IMR-90 (cell line): ENCODE measurements around the gene IL22RA1. TPM values are rescaled to one million over a fixed set of nuclear protein-coding genes. Genes with fewer than 3 reads are reported as not detected.

ENCODE experiments used
- ATAC-seq: fragments of 200-7000 bp; cut with Tn5 transposase; 2 replicates; pipeline ENCODE4 v1.9.1; 2020; ENCODE audit warnings: low read depth, mild to moderate bottlenecking, moderate library complexity
- BruUV-seq: library from RNA; stranded (reverse); fragments of 400-500 nt; replicated peaks from 2 replicates; lab custom pipeline; 2021; lab: Mats Ljungman, UMichigan
- CTCF ChIA-PET: fragments of 300-600 bp; formaldehyde crosslinking; extraction: SDS; loops from one replicate; lab custom pipeline; 2021; ENCODE audit warnings: antibody characterized with exemption; lab: Yijun Ruan, JAX
- POLR2A ChIA-PET: fragments of 300-600 bp; sonication (Branson Sonifier 250); formaldehyde crosslinking; loops from one replicate; lab custom pipeline; 2022; ENCODE audit warnings: antibody characterized with exemption; ENCODE audit not compliant: unreplicated experiment; lab: Charles Lee
- DNase-seq: peaks from one replicate; pipeline ENCODE4 v3.0.0; 2013
- H2AFZ ChIP-seq: replicated peaks from 2 replicates; pipeline ENCODE3; 2013; ENCODE audit warnings: low read length, mild to moderate bottlenecking; ENCODE audit not compliant: poor library complexity
- H2AK5ac ChIP-seq: 2 replicates; pipeline ENCODE4 v1.6.1; 2013; ENCODE audit warnings: low read depth, low read length, inconsistent platforms
- H2AK9ac ChIP-seq: replicated peaks from 2 replicates; pipeline ENCODE3; 2013; ENCODE audit warnings: mild to moderate bottlenecking, low read depth, low read length, moderate library complexity; ENCODE audit not compliant: poor library complexity
- H2BK120ac ChIP-seq: 2 replicates; pipeline ENCODE4 v1.6.1; 2013; ENCODE audit warnings: low read depth, low read length, inconsistent platforms
- H2BK15ac ChIP-seq: 3 replicates; pipeline ENCODE4 v1.6.1; 2013; ENCODE audit warnings: low read depth, low read length, inconsistent platforms
- H2BK20ac ChIP-seq: 2 replicates; pipeline ENCODE4 v1.6.1; 2013; ENCODE audit warnings: low read depth, mild to moderate bottlenecking, inconsistent platforms, low read length, moderate library complexity
- H2BK5ac ChIP-seq: 2 replicates; pipeline ENCODE4 v1.6.1; 2013; ENCODE audit warnings: mild to moderate bottlenecking, low read depth, low read length, inconsistent platforms; ENCODE audit not compliant: poor library complexity, severe bottlenecking
- H3K14ac ChIP-seq: replicated peaks from 2 replicates; pipeline ENCODE4 v1.6.1; 2013; ENCODE audit warnings: low read depth, low read length, inconsistent platforms
- H3K18ac ChIP-seq: 2 replicates; pipeline ENCODE4 v1.6.1; 2013; ENCODE audit warnings: low read depth, low read length, control low read depth
- H3K23ac ChIP-seq: 2 replicates; pipeline ENCODE4 v1.6.1; 2013; ENCODE audit warnings: low read depth, low read length, inconsistent platforms
- H3K27ac ChIP-seq: 2 replicates; pipeline ENCODE4 v1.5.1; 2013; ENCODE audit warnings: mild to moderate bottlenecking, control low read depth, low read length; ENCODE audit not compliant: insufficient read depth
- H3K27me3 ChIP-seq: 2 replicates; pipeline ENCODE4 v1.6.1; 2013; ENCODE audit warnings: low read length; ENCODE audit not compliant: control insufficient read depth, insufficient read depth
- H3K36me3 ChIP-seq: 2 replicates; pipeline ENCODE4 v1.6.1; 2013; ENCODE audit warnings: low read length, mixed read lengths; ENCODE audit not compliant: control insufficient read depth, insufficient read depth
- H3K4ac ChIP-seq: 2 replicates; pipeline ENCODE4 v1.6.1; 2013; ENCODE audit warnings: low read depth, low read length, inconsistent platforms
- H3K4me1 ChIP-seq: 2 replicates; pipeline ENCODE4 v1.6.1; 2013; ENCODE audit warnings: low read length, mixed read lengths; ENCODE audit not compliant: control insufficient read depth, insufficient read depth
- H3K4me2 ChIP-seq: 2 replicates; pipeline ENCODE4 v1.6.1; 2013; ENCODE audit warnings: low read depth, mild to moderate bottlenecking, control low read depth, low read length, moderate library complexity
- H3K4me3 ChIP-seq: 2 replicates; pipeline ENCODE4 v1.5.1; 2013; ENCODE audit warnings: low read depth, mild to moderate bottlenecking, control low read depth, low read length, moderate library complexity; ENCODE audit not compliant: insufficient read depth
- H3K56ac ChIP-seq: 2 replicates; pipeline ENCODE4 v1.6.1; 2013; ENCODE audit warnings: low read length, inconsistent platforms; ENCODE audit not compliant: insufficient read depth; ENCODE audit errors: extremely low read depth
- H3K79me1 ChIP-seq, 2 experiments: 2 replicates each; pipeline ENCODE4 v1.6.1; 2013; ENCODE audit warnings: low read length in 2 of 2, inconsistent platforms in 1 of 2, low read depth in 1 of 2
- H3K9ac ChIP-seq: 2 replicates; pipeline ENCODE4 v1.6.1; 2013; ENCODE audit warnings: low read depth, low read length, control low read depth
- H3K9me1 ChIP-seq: 2 replicates; pipeline ENCODE4 v1.6.1; 2013; ENCODE audit warnings: low read length, inconsistent platforms; ENCODE audit not compliant: insufficient read depth
- H3K9me3 ChIP-seq: 2 replicates; pipeline ENCODE4 v1.6.1; 2013; ENCODE audit warnings: low read length; ENCODE audit not compliant: control insufficient read depth, insufficient read depth
- H4K20me1 ChIP-seq: 2 replicates; pipeline ENCODE4 v1.6.1; 2013; ENCODE audit warnings: low read length, inconsistent platforms; ENCODE audit not compliant: insufficient read depth
- H4K5ac ChIP-seq: 2 replicates; pipeline ENCODE4 v1.6.1; 2013; ENCODE audit warnings: mild to moderate bottlenecking, low read depth, low read length, control low read depth
- H4K8ac ChIP-seq, 2 experiments: 2 replicates each; pipeline ENCODE4 v1.6.1; 2013; ENCODE audit warnings: low read depth in 2 of 2, low read length in 2 of 2, control low read depth in 1 of 2, inconsistent platforms in 1 of 2
- H4K91ac ChIP-seq: 2 replicates; pipeline ENCODE4 v1.6.1; 2013; ENCODE audit warnings: low read depth, low read length, inconsistent platforms; ENCODE audit not compliant: insufficient read depth
- SMC3 ChIP-seq: fragments of 150-350 bp; IDR thresholded peaks from 2 replicates; pipeline ENCODE4 v1.6.1; 2016; ENCODE audit warnings: low read depth, mild to moderate bottlenecking, antibody characterized with exemption, low read length, moderate library complexity
- WGBS, 2 experiments: methylation state at CpG; one replicate each; pipeline versions ENCODE4 v1.1.5 to v1.1.7; 2013; ENCODE audit warnings: missing lambda C conversion rate in 2 of 2; ENCODE audit not compliant: insufficient read length in 1 of 2; ENCODE audit errors: extremely low coverage in 2 of 2; 5-methylcytosine and 5-hydroxymethylcytosine counted together
- dilution Hi-C: fragments of 300-500 bp; cut with HindIII; formaldehyde crosslinking; loops from one replicate; pipeline ENCODE4 v1.14.3; 2018; ENCODE audit warnings: low sequenced_read_pairs; ENCODE audit not compliant: unreplicated experiment
- in situ Hi-C: fragments of 300-500 bp; cut with MboI; formaldehyde crosslinking; loops from 3 replicates; pipeline ENCODE4 v1.14.3; 2019; ENCODE audit warnings: low sequenced_read_pairs, inconsistent platforms, mixed read lengths
- intact Hi-C: fragments of 100-400 bp; cut with micrococcal nuclease; formaldehyde crosslinking; loops from 2 replicates; pipeline ENCODE4 v1.10.0; 2022
- polyA plus RNA-seq, 3 experiments: library from polyadenylated mRNA; depleted of rRNA; stranded (reverse); fragments of >200 nt; gene quantifications; 2 replicates each; pipeline ENCODE4 v1.2.3, GENCODE V29; 2012; ENCODE audit warnings: low replicate concordance in 1 of 3
- total RNA-seq: library from RNA; depleted of rRNA; stranded (reverse); fragments of >200 nt; gene quantifications from 2 replicates; pipeline ENCODE4 v1.2.3, GENCODE V29; 2012

The IL22RA1 gene
- total and polyA plus RNA-seq, 2 of the 4 experiments (the other 2 are of a cell fraction) = not detected

GRCh38 chr1:24159366-24159765 lies 16.4 kb upstream of the IL22RA1 start:
- no peak overlapping the region for H2AK5ac ChIP-seq
- CTCF ChIA-PET = interaction anchor here (1.0 kb wide), 1 partner anchor 9 kb away, joined by 7 read pairs; no protein-coding TSS in a partner anchor
- no peak overlapping the region for H2BK120ac ChIP-seq
- H2AK9ac ChIP-seq = no peak overlapping the region
- no peak overlapping the region for H3K18ac ChIP-seq
- H4K8ac ChIP-seq = no peak overlapping the region
- no peak overlapping the region for H3K56ac ChIP-seq
- H4K91ac ChIP-seq = no peak overlapping the region
- no peak overlapping the region for H3K4me2 ChIP-seq
- H3K23ac ChIP-seq = no peak overlapping the region
- H3K36me3 ChIP-seq = no peaks in the 10 kb centered on the region
- H2BK20ac ChIP-seq = no peak overlapping the region
- H2BK15ac ChIP-seq = no peak overlapping the region
- peaks cover 71% of the 10 kb centered on the region for H3K27me3 ChIP-seq
- H2AFZ ChIP-seq = no peak overlapping the region
- no peak overlapping the region for H3K14ac ChIP-seq
- intact Hi-C loops = no loop called here
- in situ Hi-C loops = no loop called here
- no peak overlapping the region for H3K4ac ChIP-seq
- no peak overlapping the region for H2BK5ac ChIP-seq
- POLR2A ChIA-PET = no interaction called here
- H3K27ac ChIP-seq = no peak overlapping the region
- no peaks in the 10 kb centered on the region for H3K9me1 ChIP-seq
- no peak for DNase-seq
- H3K9ac ChIP-seq = no peak overlapping the region
- TF ChIP-seq SMC3 = no peak
- dilution Hi-C loops = no loop called here
- H3K4me1 ChIP-seq = no peaks in the 10 kb centered on the region
- H4K20me1 ChIP-seq = no peaks in the 10 kb centered on the region
- BruUV-seq = no TSS peak
- no peak overlapping the region for H4K5ac ChIP-seq
- H3K4me3 ChIP-seq = no peak overlapping the region
- H3K79me1 ChIP-seq = no peaks in the 10 kb centered on the region
- no peak for ATAC-seq
- no peaks in the 10 kb centered on the region for H3K9me3 ChIP-seq
- WGBS, 2 experiments = 66% methylated on average over 3 of the region's 5 CpGs; no CpG with 5 or more reads in 1 of the 2 experiments
